KG1 (cell line): ENCODE data around the gene IL22RA1.

Experiments used
- DNase-seq: peaks from one replicate; lab custom pipeline; 2025; lab: John Stamatoyannopoulos, UW

IL22RA1 gene, protein sequence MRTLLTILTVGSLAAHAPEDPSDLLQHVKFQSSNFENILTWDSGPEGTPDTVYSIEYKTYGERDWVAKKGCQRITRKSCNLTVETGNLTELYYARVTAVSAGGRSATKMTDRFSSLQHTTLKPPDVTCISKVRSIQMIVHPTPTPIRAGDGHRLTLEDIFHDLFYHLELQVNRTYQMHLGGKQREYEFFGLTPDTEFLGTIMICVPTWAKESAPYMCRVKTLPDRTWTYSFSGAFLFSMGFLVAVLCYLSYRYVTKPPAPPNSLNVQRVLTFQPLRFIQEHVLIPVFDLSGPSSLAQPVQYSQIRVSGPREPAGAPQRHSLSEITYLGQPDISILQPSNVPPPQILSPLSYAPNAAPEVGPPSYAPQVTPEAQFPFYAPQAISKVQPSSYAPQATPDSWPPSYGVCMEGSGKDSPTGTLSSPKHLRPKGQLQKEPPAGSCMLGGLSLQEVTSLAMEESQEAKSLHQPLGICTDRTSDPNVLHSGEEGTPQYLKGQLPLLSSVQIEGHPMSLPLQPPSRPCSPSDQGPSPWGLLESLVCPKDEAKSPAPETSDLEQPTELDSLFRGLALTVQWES

DNA sequence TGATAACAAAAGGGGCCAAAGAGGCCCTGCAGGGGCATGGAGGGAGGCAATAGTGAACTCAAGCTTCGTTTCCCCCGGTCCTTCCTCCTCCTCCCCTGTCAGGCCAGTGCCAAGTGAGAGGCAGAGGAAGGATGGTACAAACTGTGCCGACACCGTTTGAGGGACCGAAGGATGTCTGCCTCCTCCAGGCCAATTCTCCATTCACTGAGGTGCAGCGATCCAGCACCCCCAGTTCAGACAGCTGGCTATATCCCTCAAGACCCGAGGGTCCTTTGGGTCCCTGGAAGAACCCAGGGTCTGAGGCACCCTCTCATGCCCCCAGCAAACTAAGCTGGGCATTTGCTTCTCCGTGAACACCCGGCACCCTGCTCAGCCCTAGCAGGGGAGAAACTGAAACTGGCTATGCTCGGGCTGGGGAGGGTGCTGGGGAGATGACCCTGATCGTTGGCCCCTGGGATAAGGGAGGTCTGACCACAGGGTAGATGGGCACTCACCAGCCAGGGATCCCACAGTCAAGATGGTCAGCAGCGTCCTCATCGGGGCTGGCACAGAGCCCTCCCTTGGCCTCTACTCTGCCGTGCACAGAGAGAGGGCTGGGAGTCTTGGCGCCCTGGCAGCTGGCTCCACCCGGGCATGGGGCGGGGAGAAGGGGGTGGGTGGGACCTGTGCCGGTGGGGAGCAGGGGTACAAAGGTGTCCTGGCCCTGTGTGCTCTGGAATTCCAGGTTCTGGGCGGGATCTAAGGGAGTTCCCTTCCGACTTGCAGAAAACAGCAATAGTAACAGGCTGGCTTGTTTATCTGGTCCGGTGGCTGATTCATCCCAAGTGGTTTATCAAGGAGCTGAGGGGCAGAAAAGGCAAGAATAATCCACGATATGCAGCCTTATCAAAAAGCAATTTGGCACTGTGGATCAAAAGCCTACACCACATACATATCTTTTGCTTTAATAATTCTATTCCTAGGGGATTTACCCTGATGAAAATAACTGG, at the start of gene IL22RA1:
IL22RA1 (minus strand) TSS at position 595 of the 989 bp plus-strand sequence; CDS start at position 537, 58 bp downstream.
- DNase-seq = no peak

GRCh38 chr1:24191860-24192259, 48.9 kb upstream of the IL22RA1 start:
- DNase-seq = no peak

DNA sequence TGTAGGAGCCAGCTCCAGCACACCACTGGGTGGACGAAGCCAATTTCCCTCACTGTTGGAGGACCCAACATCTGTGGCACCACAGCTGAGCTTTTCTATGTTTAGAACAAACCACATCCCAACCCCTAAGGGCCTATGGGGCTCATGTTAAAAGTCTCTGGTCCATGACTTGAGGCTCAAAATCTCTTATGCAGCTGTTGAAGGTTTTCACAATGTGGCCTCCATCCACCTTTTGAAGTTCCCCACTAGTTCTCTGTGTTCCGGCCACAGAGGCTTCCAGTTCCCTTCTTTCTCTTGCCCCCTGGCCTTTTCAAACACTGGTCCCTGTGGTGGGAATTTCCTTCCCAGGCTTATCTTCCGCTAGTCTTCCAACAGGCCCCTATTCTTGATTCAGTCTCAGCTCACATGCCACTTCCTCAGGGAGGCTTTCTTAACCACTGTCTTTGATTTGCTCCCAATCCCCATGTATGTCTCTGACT, 48.1 kb upstream of the IL22RA1 start:
- DNase-seq = no peak

- no peak for DNase-seq
Measured at GRCh38 chr1:24189528-24189927, 46.6 kb upstream of the IL22RA1 start.

- no peak for DNase-seq
Measured at GRCh38 chr1:24186993-24187790, 44.3 kb upstream of the IL22RA1 start, which contains the start of gene IFNLR1. Gene IFNLR1, minus strand, starts transcription at chr1:24187289. Its CDS starts 41 bp downstream, at chr1:24187248.

DNA sequence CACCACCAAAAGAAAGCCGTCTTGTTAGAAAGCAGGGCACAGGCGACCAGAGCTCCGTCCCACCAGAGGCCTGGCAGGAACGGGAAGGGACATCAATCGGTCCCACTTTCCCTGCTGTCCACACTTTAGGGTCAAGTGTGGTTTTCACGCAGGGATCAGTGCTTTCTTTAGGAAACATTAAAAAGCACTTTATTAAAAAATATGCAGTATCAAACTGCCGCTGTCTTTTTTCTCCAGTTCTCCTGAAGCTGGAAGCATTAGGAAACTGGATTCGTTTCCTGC, 43.7 kb upstream of the IL22RA1 start:
- DNase-seq = no peak

DNA sequence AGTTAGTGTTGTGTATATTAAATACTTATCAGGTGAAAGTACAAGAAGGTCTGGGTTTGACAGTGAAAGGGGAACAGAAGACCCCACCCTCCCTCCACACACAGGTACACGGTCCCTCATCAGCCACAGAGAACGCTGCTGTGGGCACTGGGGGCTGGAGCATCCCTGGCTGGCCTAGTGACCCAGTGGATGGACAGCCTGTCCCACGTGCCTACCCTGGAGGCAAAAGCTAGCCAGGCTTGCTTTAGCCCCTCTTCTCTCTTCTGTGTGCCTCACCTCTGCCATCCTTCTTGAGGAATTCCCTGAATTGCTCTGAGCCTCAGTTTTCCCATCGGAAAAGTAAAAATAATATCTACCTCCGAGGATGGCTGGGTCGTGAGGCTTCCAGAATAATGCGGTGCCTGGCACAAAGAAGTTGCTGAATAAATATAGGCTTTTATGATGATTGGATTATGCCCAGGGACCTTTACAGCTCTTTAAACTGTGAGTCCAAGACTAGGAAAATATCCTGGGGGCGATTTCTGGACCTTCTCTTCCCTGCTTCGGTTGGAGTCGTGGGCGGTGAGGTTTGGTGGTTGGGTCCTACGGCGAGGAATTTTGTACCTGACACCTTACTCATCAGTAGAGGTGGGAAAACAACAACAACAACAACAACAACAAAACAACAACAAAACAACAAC, 43.2 kb upstream of the IL22RA1 start:
- no peak for DNase-seq

DNA sequence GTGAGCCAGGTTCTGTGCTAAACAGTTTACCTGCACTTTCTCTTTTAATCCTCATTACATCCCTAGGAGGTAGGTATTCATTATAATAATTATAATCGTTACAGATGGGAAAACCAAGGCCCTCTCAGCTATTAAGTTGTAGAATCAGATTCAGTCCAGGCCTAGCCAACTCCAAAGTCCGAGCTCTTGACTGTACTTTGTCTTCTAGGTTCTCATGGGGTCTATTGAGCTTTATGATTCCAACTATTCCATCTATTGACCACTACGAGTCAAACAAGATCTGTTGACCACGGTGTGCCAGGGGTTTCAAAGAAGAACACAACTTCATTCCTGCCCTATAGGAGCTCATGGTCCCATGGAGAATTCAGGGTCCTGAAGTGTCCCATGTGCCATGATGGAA, 42.1 kb upstream of the IL22RA1 start:
- no peak for DNase-seq

DNA sequence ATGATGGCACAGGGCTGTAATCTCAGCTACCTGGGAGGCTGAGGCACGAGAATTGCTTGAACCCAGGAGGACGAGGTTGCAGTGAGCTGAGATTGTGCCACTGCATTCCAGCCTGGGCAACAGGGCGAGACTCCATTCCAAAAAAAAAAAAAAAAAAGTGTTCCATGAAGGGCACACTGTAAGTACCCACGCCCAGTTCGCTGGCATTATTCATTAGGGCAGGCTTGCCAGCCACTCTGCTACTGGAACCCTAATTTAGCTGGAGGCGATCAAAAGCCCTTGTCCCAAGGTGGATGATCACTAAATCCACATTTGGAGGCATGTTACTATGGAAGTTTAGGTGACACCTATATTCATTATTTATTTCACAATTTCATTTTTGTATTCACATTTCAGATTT, 39.1 kb upstream of the IL22RA1 start:
- DNase-seq = no peak

DNA sequence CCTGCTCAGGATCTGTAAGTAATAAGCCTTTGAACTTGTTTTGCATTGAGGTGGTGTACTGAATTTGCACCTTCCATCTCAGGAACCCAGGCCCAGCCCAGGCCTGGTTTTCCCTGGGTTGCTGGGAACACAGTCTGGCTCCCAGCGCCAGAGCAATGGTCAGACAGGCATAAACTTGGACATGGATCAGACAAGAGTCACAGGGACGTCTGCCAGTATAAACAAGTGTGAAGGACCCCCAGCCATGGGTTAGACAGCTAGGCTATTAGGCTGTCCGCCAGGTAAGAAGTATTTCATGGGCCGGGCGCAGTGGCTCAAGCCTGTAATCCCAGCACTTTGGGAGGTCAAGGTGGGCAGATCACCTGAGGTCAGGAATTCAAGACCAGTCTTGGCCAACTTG, 38.7 kb upstream of the IL22RA1 start:
- DNase-seq = no peak

- DNase-seq = no peak
Measured at GRCh38 chr1:24180676-24181075, 37.7 kb upstream of the IL22RA1 start.

GRCh38 chr1:24179251-24179840, 36.4 kb upstream of the IL22RA1 start:
- DNase-seq = no peak

DNA sequence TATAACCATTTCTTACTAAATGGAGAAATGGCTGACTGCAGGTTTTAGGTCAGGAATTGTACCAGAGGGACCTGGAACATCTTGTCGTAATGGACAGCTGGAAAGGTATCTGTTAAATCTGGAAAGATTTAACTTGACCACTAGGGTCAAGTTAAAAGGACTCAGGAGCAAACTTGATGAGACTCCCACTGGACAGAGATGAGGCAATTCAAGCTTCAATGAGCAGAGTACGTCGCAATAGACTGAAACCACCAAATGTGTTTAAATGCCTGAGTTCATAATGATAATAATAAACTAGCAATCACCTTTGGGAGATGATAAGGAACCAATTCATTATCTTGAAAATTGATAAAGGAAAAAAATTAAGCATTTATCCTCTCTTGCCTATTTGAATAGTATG, 35.5 kb upstream of the IL22RA1 start:
- DNase-seq = no peak

DNA sequence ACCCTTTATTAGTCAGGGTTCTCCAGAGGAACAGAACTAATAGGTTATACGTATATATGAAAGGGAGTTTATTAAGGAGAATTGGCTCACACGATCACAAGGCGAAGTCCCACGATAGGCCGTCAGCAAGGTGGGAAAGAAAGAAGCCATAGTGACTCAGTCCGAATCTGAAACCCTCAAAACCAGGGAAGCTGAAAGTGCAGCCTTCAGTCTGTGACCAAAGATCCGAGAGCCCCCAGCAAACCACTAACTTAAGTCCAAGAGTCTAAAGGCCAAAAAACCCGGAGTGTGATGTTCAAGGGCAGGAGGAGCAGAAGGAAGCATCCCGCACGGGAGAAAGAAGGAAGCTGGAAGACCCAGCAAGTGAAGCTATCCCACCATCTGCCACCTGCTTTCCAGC, 34.2 kb upstream of the IL22RA1 start:
- DNase-seq = no peak

DNA sequence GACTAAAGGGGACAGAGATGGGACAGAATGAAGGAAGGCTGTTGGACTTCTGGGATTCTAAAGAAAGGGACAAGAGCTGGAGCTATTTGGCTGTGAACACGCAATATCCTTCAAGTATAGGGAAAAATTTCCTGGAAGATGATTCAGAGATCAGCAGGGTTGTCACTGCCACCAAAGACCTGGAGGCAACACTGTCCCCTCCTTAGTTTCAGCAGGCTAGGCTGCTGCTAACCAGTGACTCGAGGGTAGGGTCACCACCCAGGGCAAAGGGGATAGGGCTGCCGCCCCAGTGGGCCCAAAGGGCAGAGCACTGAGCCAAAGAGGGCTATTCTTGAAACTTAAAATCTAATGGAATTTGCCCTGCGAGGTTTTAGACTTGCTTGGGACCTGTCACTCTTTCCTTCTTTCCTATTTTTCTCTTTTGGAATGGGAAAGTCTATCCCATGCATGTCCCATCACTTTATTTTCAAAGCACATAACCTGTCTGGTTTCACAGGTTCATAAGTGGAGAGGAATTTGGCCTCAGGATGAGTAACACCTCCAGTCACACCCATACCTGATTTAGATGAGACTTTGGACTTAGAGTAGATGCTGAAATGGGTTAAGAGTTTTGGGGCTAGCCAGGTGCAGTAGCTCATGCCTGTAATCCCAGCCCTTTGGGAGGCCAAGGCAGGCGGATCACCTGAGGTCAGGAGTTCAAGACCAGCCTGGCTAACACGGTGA, 32.3 kb upstream of the IL22RA1 start:
- no peak for DNase-seq

GRCh38 chr1:24173638-24174575, 31.0 kb upstream of the IL22RA1 start:
- DNase-seq = no peak

- no peak for DNase-seq
Measured at GRCh38 chr1:24172598-24172997, 29.7 kb upstream of the IL22RA1 start.

DNA sequence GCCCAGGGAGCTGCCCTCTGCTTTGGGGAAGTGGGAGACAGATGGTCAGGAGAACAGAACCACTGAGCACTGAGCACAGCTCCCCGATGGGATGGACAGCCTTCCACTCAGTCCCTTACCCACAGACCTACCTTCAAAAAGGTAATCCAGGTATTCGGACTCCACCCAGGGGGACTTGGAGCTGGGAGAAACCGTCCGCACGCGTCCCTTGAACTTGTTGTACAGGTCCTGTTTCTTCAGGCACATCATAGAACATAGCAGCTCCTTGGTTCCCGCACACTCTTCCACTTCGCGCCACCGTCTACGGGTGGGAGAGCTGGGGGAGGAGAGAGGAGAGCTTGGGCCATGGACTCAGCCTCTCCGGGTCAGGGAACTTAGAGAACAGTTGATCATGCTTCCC, 26.3 kb upstream of the IL22RA1 start:
- DNase-seq = no peak

GRCh38 chr1:24168245-24168644, 25.3 kb upstream of the IL22RA1 start:
- no peak for DNase-seq
